MG63 (cell line): ENCODE data around the gene WHAMM. TPM values are rescaled to one million over a fixed set of nuclear protein-coding genes. Genes with fewer than 3 reads are reported as not detected.
A peak's percentile ranks its signal among the peaks of the same experiment; 100 is the strongest.
"Not testable (repeated sequence)": the region's sequence is repeated elsewhere in the genome, so short reads cannot be mapped to it uniquely, and the experiment has no call there.

Experiments
- DNase-seq: peaks from one replicate; pipeline ENCODE4 v3.0.0-alpha.2; 2020
- H3K27me3 ChIP-seq: fragments of 250-450 bp; sonication (Bioruptor Pico); 2 replicates; pipeline ENCODE4 v1.5.1; 2020; ENCODE audit warnings: mild to moderate bottlenecking, moderate library complexity
- H3K36me3 ChIP-seq: fragments of 250-450 bp; sonication (Bioruptor Pico); 2 replicates; pipeline ENCODE4 v1.5.1; 2020; ENCODE audit warnings: mild to moderate bottlenecking, moderate library complexity
- H3K4me3 ChIP-seq: fragments of 250-450 bp; sonication (Bioruptor Pico); 2 replicates; pipeline ENCODE4 v1.5.1; 2020; ENCODE audit warnings: mild to moderate bottlenecking, moderate library complexity
- H3K9me3 ChIP-seq: fragments of 250-450 bp; sonication (Bioruptor Pico); 2 replicates; pipeline ENCODE4 v1.5.1; 2020; ENCODE audit warnings: mild to moderate bottlenecking, moderate library complexity
- total RNA-seq: library from RNA; depleted of rRNA; stranded (reverse); fragments of >200 nt; shearing (Covaris generic); gene quantifications from 2 replicates; pipeline ENCODE4 v1.2.3, GENCODE V29; 2014; ENCODE audit warnings: low replicate concordance

WHAMM gene
- total RNA-seq, 1 experiment from 2014 or later: 3.6 TPM

GRCh38 chr15:82798104-82798503 lies 11.3 kb upstream of the WHAMM start:
- no peaks in the 10 kb centered on the region for H3K36me3 ChIP-seq
- H3K4me3 ChIP-seq: no peak overlapping the region
- H3K27me3 ChIP-seq: no peaks in the 10 kb centered on the region
- no peak for DNase-seq
- peaks cover 10% of the 10 kb centered on the region for H3K9me3 ChIP-seq

- Histone ChIP-seq H3K27me3 (no peaks in the 10 kb centered on the region), H3K9me3 (peaks cover 7% of the 10 kb centered on the region), H3K4me3 (no peak overlapping the region), H3K36me3 (no peaks in the 10 kb centered on the region)
- no peak for DNase-seq
Observed at GRCh38 chr15:82798531-82799166, 10.8 kb upstream of the WHAMM start.

GRCh38 chr15:82799183-82799841 lies 10.1 kb upstream of the WHAMM start:
- H3K9me3 ChIP-seq: peaks cover under 1% of the 10 kb centered on the region
- DNase-seq: no peak
- H3K4me3 ChIP-seq: no peak overlapping the region
- no peaks in the 10 kb centered on the region for H3K27me3 ChIP-seq
- no peaks in the 10 kb centered on the region for H3K36me3 ChIP-seq

DNA sequence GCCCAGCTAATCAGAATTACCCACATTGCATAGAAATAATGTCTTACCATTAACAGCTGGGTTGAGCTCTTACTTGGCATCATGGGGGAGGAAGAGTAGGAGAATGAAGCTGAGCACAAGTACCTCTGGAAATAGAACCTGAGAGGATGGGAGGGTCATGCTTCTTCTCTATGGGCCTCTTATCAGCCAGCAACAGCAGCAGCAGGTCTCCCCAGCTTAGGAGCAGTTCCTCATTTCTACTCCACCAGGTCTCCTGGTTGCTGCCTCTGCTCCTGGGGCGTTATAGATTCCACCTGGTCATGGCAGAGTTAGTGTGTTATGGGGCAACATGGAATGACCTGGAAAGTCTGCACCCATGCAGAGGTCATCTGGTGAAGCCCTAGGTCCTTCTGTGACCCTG lies 6.9 kb upstream of the WHAMM start:
- DNase-seq: no peak
- no peaks in the 10 kb centered on the region for H3K27me3 ChIP-seq
- no peaks in the 10 kb centered on the region for H3K9me3 ChIP-seq
- no peaks in the 10 kb centered on the region for H3K36me3 ChIP-seq
- no peak overlapping the region for H3K4me3 ChIP-seq

- Histone ChIP-seq H3K4me3 (no peak overlapping the region), H3K36me3 (no peaks in the 10 kb centered on the region), H3K9me3 (no peaks in the 10 kb centered on the region), H3K27me3 (no peaks in the 10 kb centered on the region)
- DNase-seq: no peak
Observed at GRCh38 chr15:82803793-82804574, 5.4 kb upstream of the WHAMM start.

DNA sequence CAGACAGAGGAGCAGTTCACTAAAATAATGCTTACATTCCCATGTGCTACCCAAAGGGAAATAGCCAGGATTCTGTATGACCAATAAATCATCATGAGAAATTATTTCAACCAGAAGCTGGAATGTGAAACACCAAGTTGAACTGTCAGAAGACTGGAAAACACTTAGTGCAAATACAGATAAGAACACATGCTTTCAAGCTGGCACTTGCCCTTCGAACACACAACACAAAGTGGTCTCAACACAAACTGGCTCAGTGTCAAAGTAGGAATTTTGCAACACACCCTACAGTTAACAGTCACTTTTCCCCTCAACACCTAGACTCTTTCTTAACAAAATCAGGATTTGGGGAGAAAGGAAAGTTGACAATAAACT lies 4.9 kb upstream of the WHAMM start:
- Histone ChIP-seq H3K36me3 (no peaks in the 10 kb centered on the region), H3K9me3 (no peaks in the 10 kb centered on the region), H3K27me3 (no peaks in the 10 kb centered on the region), H3K4me3 (no peak overlapping the region)
- DNase-seq: no peak

- Histone ChIP-seq H3K36me3 (no peaks in the 10 kb centered on the region; the same call in 1 of the 2 replicates), H3K9me3 (no peaks in the 10 kb centered on the region), H3K27me3 (no peaks in the 10 kb centered on the region), H3K4me3 (no peak within 1 kb of the TSS)
- DNase-seq: no peak
Observed at GRCh38 chr15:82805994-82806406, 3.4 kb upstream of the WHAMM start, which contains the start of gene FSD2. TSS of gene FSD2 (minus strand) at chr15:82806069. CDS start at chr15:82787390, 18,679 bp downstream.

DNA sequence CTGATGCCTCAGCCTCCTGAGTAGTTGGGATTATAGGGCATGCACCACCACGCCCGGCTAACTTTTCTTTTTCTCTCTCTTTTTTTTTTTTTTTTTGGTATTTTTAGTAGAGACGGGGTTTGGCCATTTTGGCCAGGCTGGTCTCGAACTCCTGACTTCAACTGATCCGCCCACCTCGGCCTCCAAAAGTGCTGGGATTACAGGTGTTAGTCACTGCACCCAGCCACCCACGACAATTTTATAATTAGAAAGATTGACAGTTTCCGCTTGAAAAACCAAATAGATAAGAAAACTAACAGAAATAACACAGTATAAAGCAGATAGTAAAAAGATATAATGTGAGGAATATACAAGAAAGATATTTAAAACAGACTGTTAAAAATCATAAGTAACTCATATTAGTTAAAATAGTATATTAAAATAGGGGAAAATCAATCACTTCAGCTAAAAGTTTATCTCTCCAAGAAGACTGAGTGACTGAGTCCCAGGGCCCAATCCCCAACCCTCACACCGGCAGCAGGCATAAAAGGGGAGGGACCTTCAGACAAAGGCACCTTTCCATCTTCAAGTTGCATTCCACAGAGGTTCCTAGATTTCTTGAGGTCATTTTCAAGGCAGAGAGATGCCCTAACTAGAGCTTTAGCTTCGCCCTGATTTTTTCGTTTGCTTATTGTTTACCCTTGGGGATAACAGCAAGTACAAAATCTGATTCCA lies 1.4 kb upstream of the WHAMM start:
- peaks cover 8% of the 10 kb centered on the region for H3K36me3 ChIP-seq
- no peak for DNase-seq

DNA sequence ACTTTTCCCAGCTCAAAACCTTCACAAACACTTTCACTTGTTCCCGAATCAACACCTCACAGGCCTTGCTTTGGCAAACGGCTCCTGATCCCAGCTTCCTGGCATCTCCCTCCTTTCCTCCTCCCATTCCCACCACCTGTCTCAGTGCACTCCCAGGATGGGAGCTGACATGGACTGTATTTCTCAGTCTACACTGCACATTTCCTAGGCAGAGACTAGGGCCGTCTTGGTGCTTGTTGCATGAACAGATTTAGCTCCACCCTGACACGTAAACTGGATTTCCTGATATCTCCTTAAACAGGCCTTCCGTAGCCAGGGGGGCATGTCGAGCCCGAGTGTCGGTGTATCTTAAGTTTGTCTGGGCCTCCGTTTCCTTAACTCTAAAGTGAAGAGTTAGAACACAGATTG lies 790 bp upstream of the WHAMM start:
- Histone ChIP-seq H3K36me3 (peaks cover 12% of the 10 kb centered on the region), H3K9me3 (no peaks in the 10 kb centered on the region), H3K4me3 (no peak overlapping the region; the same call in 1 of the 2 replicates), H3K27me3 (no peaks in the 10 kb centered on the region)
- DNase-seq: no peak

More for the DNA sequence above, 1.4 kb upstream of the WHAMM start:
- no peaks in the 10 kb centered on the region for H3K9me3 ChIP-seq
- H3K4me3 ChIP-seq: no peak overlapping the region
- H3K27me3 ChIP-seq: no peaks in the 10 kb centered on the region

DNA sequence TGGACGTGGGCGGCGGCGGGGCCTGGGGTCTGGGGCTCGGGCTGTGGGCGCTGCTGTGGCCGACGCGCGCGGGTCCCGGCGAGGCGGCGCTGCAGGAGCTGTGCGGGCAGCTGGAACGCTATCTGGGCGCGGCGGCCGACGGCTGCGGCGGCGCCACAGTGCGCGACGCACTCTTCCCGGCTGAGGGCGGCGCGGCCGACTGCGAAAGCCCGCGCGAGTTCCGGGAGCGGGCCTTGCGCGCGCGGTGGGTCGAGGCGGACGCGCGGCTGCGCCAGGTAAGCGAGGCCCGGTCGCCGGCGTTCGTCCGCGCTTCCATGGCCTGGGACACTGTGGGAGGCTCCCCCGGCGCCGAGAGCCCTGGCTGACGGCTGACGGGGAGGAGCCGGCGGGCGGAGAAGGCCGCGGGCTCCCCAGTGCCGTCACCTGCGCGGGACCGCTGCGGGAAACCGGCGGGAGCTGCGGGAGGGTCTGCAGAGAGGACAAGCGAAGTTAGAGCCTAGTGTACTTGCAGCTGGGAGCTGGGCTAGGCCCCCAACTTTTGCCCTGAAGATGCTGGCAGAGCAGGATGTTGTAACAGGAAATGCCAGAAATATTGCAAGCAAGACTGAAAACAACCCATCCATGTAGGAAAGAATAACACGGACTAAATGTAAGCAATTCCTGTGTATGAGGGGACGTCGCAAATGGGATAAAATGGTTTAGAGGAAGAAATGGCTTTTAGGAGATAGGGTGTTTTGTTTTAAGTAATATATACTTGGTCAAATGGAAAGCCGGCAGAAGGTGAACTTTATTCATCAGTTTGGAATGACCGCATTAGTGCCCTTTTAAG lies 847 bp downstream of the WHAMM start:
- Histone ChIP-seq H3K27me3 (no peaks in the 10 kb centered on the region), H3K36me3 (peaks cover 24% of the 10 kb centered on the region), H3K9me3 (no peaks in the 10 kb centered on the region), H3K4me3 (peak overlapping the region; percentile 80)
- peak; percentile 42 for DNase-seq

DNA sequence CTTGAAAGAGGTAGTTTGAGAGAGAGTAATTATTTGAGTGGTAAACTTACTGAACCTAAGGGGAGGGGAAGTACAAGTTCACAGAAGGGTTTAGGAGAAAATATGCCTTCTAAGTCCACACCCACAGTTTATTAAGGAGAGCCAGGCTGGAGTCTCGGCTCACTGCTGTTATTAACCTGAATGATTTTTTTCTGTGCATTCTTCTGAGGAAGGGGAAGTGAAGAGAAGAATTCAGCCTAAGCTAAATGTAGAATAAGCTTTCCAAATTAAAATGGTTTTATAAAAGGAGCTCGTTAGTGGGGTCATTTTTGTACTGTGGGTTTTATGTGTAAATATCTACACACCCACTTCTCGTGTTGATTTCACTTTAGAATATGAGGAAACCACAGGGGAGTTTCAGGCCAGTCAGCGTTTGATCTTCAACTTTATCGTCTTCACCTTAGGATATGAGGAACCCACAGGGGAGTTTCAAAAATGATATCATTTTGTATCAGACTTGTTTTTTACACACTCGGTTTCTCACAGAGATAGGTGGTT lies 1.5 kb downstream of the WHAMM start:
- Histone ChIP-seq H3K27me3 (no peaks in the 10 kb centered on the region), H3K4me3 (peak overlapping the region; percentile 80), H3K9me3 (no peaks in the 10 kb centered on the region), H3K36me3 (peaks cover 29% of the 10 kb centered on the region)
- no peak for DNase-seq

- H3K36me3 ChIP-seq: peaks cover 46% of the 10 kb centered on the region
- no peaks in the 10 kb centered on the region for H3K27me3 ChIP-seq
- no peak overlapping the region for H3K4me3 ChIP-seq
- DNase-seq: no peak
- no peaks in the 10 kb centered on the region for H3K9me3 ChIP-seq
Observed at GRCh38 chr15:82812994-82813393, 3.6 kb downstream of the WHAMM start.

DNA sequence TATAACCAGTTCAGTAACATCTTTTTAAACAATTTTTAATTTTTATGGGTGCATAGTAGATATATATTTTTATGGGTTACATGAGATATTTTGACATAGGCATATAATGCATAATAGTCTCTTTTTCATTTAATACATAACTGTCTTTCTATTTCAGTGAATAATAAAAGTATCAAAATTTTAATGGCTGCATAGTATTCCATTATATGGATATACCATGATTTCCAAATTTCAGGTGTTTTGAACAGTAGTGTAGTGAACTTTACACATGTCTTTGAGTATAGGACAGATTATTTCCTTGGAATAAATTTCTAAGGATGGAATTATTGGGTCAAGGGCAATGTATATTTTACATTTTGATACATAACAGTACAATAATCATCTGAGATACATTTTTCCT lies 10.7 kb downstream of the WHAMM start:
- Histone ChIP-seq H3K4me3 (no peak overlapping the region), H3K9me3 (no peaks in the 10 kb centered on the region), H3K27me3 (no peaks in the 10 kb centered on the region), H3K36me3 (peaks cover 85% of the 10 kb centered on the region)
- DNase-seq: no peak

DNA sequence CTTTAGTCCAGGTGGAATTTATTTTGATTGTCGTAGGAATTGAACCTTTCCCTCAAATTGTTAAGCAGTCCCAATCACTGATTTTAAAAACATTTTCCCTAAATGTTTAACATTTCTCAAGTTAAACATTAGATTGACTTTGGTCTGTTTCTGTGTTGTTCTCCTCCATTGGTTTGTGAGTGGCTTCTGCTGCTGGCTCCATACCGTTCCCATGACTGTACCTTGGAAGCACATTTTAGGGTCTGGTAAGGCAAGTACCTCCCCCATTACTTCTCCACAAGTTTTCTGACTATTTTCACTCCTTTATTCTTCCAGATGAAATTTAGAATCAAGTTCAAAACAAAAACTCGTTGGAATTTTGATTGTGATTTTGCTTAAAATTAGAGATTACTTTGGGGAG lies 12.0 kb downstream of the WHAMM start:
- not testable (repeated sequence) for H3K9me3 ChIP-seq, DNase-seq, H3K4me3 ChIP-seq, H3K27me3 ChIP-seq
- peaks cover 86% of the 10 kb centered on the region for H3K36me3 ChIP-seq

- not testable (repeated sequence) for DNase-seq, H3K4me3 ChIP-seq, H3K9me3 ChIP-seq, H3K27me3 ChIP-seq
- H3K36me3 ChIP-seq: peaks cover 88% of the 10 kb centered on the region
Observed at GRCh38 chr15:82821851-82822250, 12.4 kb downstream of the WHAMM start.

- no peak overlapping the region for H3K4me3 ChIP-seq
- H3K36me3 ChIP-seq: peaks cover 90% of the 10 kb centered on the region
- no peak for DNase-seq
- no peaks in the 10 kb centered on the region for H3K9me3 ChIP-seq
- no peaks in the 10 kb centered on the region for H3K27me3 ChIP-seq
Observed at GRCh38 chr15:82823049-82823448, 13.6 kb downstream of the WHAMM start.
